ENCODE data around the gene OST4. TPM values are rescaled to one million over a fixed set of nuclear protein-coding genes. Genes with fewer than 3 reads are reported as not detected.
"Not testable (repeated sequence)": the region's sequence is repeated elsewhere in the genome, so short reads cannot be mapped to it uniquely, and the experiment has no call there.

OST4 gene
- total RNA-seq (ENCODE audit: unreplicated experiment), result 379 TPM
- long read RNA-seq, transcript OST4-201 (2 exons, 559 nt), result minor isoform, 11 of 358 reads
- long read RNA-seq, transcript OST4-203 (3 exons, 561 nt), result major isoform, 346 of 358 reads
- long read RNA-seq, partial matches to known transcripts, result 0 of 358 reads
- long read RNA-seq, other reads (novel, unspliced or antisense), result 1 of 358 reads

- Mint-ChIP-seq H3K36me3 (ENCODE audit: low read depth, unreplicated experiment) (peaks cover 16% of the 10 kb centered on the region), H3K9me3 (ENCODE audit: unreplicated experiment) (no peaks in the 10 kb centered on the region), H3K27me3 (ENCODE audit: unreplicated experiment) (peaks cover 5% of the 10 kb centered on the region), H3K4me1 (ENCODE audit: unreplicated experiment) (peaks cover 47% of the 10 kb centered on the region), H3K4me3 (ENCODE audit: unreplicated experiment) (peak within 1 kb of the TSS; percentile 98), H3K27ac (ENCODE audit: unreplicated experiment) (peak within 1 kb of the TSS; percentile 89)
- no peak for TF ChIP-seq CTCF (IDR thresholded peaks at IDR 0.05; ENCODE audit: unreplicated experiment)
- peak; percentile 95 for DNase-seq (ENCODE audit: low spot score)
Observed at GRCh38 chr2:27071277-27071989, at the start of gene OST4. TSS of gene OST4 (minus strand) at chr2:27071654.

DNA sequence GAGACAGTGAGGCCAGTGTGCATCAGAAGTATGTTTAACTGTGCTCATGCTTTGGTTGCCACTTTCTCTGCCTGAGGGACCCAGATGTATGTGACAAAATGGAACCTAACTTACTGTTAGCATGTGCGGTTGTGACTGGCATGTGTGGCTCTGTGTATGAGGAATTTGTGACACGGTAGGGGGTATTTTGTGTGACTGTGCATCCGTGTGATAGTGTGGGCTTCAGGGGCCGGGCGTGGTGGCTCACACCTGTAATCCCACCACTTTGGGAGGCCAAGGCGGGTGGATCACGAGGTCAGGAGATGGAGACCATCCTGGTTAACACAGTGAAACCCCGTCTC is 47.8 kb upstream of the OST4 start:
- Mint-ChIP-seq H3K27me3 (ENCODE audit: unreplicated experiment) (peaks cover 17% of the 10 kb centered on the region), H3K4me1 (ENCODE audit: unreplicated experiment) (peaks cover 11% of the 10 kb centered on the region), H3K4me3 (ENCODE audit: unreplicated experiment) (peak overlapping the region; percentile 67)
- not testable (repeated sequence) for DNase-seq (ENCODE audit: low spot score); H3K9me3 Mint-ChIP-seq (ENCODE audit: unreplicated experiment); H3K36me3 Mint-ChIP-seq (ENCODE audit: low read depth, unreplicated experiment); H3K27ac Mint-ChIP-seq (ENCODE audit: unreplicated experiment)

- peaks cover 15% of the 10 kb centered on the region for H3K27me3 Mint-ChIP-seq (ENCODE audit: unreplicated experiment)
- TF ChIP-seq CTCF (IDR thresholded peaks at IDR 0.05; ENCODE audit: unreplicated experiment), result no peak
- H3K36me3 Mint-ChIP-seq (ENCODE audit: low read depth, unreplicated experiment), result peaks cover 8% of the 10 kb centered on the region
- peak within 1 kb of the TSS; percentile 67 for H3K4me3 Mint-ChIP-seq (ENCODE audit: unreplicated experiment)
- no peak within 1 kb of the TSS for H3K27ac Mint-ChIP-seq (ENCODE audit: unreplicated experiment)
- H3K4me1 Mint-ChIP-seq (ENCODE audit: unreplicated experiment), result peaks cover 11% of the 10 kb centered on the region
- H3K9me3 Mint-ChIP-seq (ENCODE audit: unreplicated experiment), result no peaks in the 10 kb centered on the region
- DNase-seq (ENCODE audit: low spot score), result peak; percentile 18
Observed at GRCh38 chr2:27118525-27119329, 47.3 kb upstream of the OST4 start, which contains the start of gene CGREF1. TSS of gene CGREF1 (minus strand) at chr2:27119128. CDS start at chr2:27104366, 14,762 bp downstream.

- no peak for TF ChIP-seq CTCF (IDR thresholded peaks at IDR 0.05; ENCODE audit: unreplicated experiment)
- Mint-ChIP-seq H3K9me3 (ENCODE audit: unreplicated experiment) (no peaks in the 10 kb centered on the region), H3K4me1 (ENCODE audit: unreplicated experiment) (peaks cover 8% of the 10 kb centered on the region), H3K36me3 (ENCODE audit: low read depth, unreplicated experiment) (peaks cover 8% of the 10 kb centered on the region), H3K27ac (ENCODE audit: unreplicated experiment) (no peak overlapping the region), H3K27me3 (ENCODE audit: unreplicated experiment) (peaks cover 15% of the 10 kb centered on the region), H3K4me3 (ENCODE audit: unreplicated experiment) (no peak overlapping the region)
- DNase-seq (ENCODE audit: low spot score), result no peak
Observed at GRCh38 chr2:27117995-27118524, 46.6 kb upstream of the OST4 start.

DNA sequence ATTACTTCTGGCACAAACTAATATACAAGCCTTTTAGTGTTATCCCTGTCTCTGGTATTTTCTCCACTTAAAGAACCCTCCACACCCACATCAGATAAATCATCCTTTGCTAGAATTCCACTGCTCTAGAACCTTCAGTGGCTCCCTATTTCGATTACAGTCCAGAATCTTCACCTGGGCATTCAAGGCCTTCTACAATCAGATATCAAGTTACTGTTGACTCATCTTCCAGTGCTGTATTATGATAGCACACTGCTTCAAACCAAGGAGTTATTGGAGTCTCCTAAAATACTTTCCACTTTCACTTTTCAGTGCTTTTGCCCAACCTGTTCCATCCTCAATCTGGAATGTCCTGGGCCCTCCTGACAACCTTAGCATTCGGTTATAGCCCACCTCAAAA is 44.1 kb upstream of the OST4 start:
- H3K27ac Mint-ChIP-seq (ENCODE audit: unreplicated experiment), result no peak overlapping the region
- H3K4me3 Mint-ChIP-seq (ENCODE audit: unreplicated experiment), result no peak overlapping the region
- H3K27me3 Mint-ChIP-seq (ENCODE audit: unreplicated experiment), result peaks cover 9% of the 10 kb centered on the region
- H3K9me3 Mint-ChIP-seq (ENCODE audit: unreplicated experiment), result no peaks in the 10 kb centered on the region
- TF ChIP-seq CTCF (IDR thresholded peaks at IDR 0.05; ENCODE audit: unreplicated experiment), result no peak
- DNase-seq (ENCODE audit: low spot score), result no peak
- H3K36me3 Mint-ChIP-seq (ENCODE audit: low read depth, unreplicated experiment), result no peaks in the 10 kb centered on the region
- H3K4me1 Mint-ChIP-seq (ENCODE audit: unreplicated experiment), result peaks cover 6% of the 10 kb centered on the region

- H3K27me3 Mint-ChIP-seq (ENCODE audit: unreplicated experiment); H3K36me3 Mint-ChIP-seq (ENCODE audit: low read depth, unreplicated experiment); H3K4me3 Mint-ChIP-seq (ENCODE audit: unreplicated experiment); H3K4me1 Mint-ChIP-seq (ENCODE audit: unreplicated experiment); H3K9me3 Mint-ChIP-seq (ENCODE audit: unreplicated experiment); H3K27ac Mint-ChIP-seq (ENCODE audit: unreplicated experiment); DNase-seq (ENCODE audit: low spot score): not testable (repeated sequence)
Observed at GRCh38 chr2:27111392-27112078, 40.1 kb upstream of the OST4 start.

DNA sequence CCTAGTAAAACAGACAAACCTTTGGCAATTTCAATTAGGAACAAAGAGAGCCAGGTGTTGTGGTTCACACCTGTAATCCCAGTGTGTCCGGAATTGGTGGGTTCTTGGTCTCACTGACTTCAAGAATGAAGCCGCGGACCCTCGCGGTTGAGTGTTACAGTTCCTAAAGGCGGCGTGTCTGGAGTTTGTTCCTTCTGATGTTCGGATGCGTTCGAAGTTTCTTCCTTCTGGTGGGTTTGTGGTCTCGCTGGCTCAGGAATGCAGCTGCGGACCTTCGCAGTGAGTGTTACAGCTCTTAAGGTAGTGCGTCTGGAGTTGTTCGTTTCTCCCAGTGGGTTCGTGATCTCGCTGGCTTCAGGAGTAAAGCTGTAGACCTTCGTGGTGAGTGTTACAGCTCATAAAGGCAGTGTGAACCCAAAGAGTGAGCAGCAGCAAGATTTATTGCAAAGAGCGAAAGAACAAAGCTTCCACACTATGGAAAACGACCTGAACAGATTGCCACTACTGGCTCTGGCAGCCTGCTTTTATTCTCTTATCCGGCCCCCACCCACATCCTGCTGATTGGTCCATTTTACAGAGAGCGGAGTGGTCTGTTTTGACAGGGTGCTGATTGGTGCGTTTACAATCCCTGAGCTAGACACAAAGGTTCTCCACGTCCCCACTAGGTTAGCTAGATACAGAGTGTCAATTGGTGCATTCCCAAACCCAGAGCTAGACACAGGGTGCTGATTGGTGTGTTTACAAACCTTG is 39.3 kb upstream of the OST4 start:
- not testable (repeated sequence) for H3K4me1 Mint-ChIP-seq (ENCODE audit: unreplicated experiment)

More for the DNA sequence above, 39.3 kb upstream of the OST4 start:
- H3K9me3 Mint-ChIP-seq (ENCODE audit: unreplicated experiment); H3K4me3 Mint-ChIP-seq (ENCODE audit: unreplicated experiment); H3K36me3 Mint-ChIP-seq (ENCODE audit: low read depth, unreplicated experiment); DNase-seq (ENCODE audit: low spot score); H3K27me3 Mint-ChIP-seq (ENCODE audit: unreplicated experiment); H3K27ac Mint-ChIP-seq (ENCODE audit: unreplicated experiment): not testable (repeated sequence)

Measured in endothelial cell (in vitro differentiated cells).